ENCODE measurements around the gene RSPH10B2.
"Not testable (repeated sequence)": the region's sequence is repeated elsewhere in the genome, so short reads cannot be mapped to it uniquely, and the experiment has no call there.

The RSPH10B2 gene

DNA sequence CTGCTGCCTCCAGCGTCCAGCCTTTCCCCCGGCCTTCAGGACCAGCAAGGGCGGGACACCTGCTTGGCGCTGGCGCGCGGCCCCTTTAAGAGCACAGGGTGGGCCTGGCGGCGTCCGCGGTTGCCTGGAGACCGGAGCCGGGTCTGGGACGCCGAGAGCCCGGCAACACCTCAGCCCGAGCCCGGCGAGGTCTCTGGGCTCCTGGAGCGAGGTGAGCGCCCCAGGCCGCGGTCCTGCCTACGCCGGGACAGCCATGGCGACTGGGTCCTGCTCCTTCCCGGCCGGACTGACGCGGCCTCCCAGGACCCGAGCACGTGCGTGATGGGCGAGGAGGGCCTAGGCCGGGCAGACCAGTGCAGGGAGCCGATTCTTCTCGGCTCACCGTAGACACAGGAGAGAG, at the start of gene RSPH10B2:
Gene RSPH10B2 (plus strand): TSS at position 140 of the 400 bp plus-strand sequence. CDS start 3,575 bp downstream, outside the sequence.
- not testable (repeated sequence) for DNase-seq

DNA sequence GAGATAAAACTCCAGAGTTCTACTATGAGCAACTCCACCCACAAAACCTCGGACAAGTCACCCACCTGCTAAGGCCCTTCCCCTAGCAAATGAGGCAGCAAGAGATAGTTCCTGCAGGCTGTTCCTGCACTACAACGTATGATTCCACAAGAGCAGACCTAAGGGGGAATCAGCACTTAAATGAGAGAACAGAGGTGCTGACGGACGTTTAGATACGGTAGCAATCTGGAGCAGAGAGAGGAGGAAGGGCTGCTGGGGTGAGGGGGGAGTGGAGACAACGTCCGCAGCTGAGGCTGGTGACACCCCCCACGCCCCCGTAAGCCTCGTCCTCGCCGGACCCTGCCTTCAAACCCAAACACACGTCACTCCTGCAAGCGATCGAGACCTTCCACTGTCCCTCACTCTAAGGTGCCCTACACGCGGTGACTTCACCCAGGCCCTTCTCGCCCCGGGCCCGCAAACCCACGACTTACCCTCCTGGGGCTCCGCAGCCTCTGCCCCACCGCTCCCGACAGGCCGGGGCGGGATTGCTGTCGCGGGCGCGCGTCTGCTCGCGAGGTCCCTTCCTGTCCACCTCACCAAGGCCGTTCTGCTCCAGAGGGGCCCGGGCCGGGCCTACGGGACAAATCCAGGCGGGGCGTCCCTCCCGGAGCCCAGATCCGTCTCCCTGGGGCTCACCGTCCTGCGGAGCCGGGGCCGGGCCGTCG, 47.8 kb upstream of the RSPH10B2 start:
- no peak for DNase-seq

DNA sequence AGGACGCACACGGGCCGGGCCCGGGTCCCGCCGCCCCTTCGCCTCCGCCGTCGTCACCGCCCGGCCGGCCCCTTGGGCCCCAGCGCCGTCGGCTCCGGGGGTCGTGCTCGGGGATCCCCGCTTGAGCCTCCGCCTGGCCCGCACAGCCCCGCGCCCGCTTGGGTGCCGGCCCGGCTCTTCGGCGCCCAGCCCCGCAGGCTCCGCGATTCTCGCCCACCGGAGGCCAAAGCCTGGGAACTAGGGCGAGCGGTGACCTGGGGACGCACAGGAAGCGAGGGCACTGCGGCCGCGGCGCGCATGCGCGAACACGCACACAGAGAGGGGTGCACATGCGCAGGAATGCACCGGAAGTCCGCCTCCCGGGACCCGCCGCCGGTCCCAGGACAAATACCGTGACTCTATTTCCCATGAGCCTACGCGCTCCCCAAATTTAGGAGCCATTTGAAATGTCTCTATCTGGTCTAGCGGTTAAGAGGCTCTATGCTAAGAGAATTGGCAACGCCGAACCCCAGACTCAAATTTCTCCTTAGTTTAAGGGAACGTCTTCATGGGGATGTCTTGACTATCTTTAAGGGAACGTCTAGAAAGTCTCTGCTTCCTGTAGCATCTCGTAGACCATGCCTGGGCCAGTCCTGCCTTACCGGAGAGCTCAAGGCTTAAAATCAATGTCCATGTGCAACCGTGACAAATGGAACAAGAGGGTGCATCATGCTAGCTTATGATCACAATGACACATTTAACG, 47.1 kb upstream of the RSPH10B2 start, which contains the start of gene ZNF12:
Gene ZNF12 (minus strand): TSS at position 282 of the 742 bp plus-strand sequence. CDS start 1,774 bp downstream, outside the sequence.
- peak; percentile 89 to 97 for DNase-seq

DNA sequence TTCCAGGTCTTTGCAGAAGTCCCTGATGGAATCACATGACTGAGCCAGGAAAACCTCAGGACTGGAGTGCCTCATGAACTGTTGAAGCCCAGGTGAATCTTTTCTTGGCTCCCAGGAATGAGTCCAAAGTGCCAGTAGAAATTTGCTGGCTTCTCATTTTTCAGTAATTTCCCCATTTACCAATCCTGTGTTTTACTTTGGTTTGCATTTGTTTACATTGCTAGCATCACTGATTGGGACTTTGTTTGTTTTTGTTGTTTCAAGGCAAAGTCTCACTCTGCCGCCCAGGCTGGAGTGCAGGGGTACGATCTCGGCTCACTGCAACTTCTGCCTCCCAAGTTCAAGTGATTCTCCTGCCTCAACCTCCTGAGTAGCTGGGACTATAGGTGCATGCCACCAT, 45.6 kb upstream of the RSPH10B2 start:
- DNase-seq, result no peak

DNA sequence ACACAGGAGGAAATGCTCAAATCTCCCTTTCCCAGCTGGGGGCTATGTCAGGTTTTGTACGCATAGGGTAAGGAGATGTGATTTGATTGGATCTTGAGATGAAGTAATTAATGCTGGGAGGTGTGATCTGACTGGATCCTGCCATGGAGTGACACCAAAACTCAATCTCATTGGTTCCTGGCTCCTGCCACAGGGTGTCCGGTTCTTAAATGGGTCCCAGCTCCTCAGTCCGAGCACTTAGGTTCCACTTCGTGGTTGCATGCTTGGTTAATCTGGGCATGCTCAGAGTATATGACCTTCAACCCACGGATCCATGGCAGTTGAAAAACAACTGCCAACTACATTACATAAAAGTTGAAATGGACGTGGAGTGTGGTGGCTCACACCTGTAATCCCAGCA, 44.1 kb upstream of the RSPH10B2 start:
- peak in 1 of 2 experiments; percentile 13 for DNase-seq

DNA sequence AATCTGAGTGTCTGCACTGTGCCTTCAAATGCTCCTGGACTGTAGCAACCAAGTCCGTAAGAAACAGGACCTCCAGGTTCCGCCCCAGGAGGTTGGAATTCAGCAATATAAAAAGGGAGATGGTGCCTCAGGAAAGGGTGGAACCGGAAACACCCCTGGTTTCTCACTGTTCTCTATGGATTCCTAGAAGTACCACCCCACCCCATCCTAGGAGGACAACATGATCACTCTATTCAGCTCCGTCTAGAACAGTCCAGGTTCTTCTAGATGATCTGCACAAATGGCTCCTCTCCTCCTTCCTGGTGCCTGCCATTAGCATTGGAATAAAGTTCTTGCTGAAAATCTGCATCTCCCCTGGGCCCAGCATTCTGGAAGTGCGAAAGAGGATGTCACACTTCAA, 39.5 kb upstream of the RSPH10B2 start:
- no peak for DNase-seq

DNA sequence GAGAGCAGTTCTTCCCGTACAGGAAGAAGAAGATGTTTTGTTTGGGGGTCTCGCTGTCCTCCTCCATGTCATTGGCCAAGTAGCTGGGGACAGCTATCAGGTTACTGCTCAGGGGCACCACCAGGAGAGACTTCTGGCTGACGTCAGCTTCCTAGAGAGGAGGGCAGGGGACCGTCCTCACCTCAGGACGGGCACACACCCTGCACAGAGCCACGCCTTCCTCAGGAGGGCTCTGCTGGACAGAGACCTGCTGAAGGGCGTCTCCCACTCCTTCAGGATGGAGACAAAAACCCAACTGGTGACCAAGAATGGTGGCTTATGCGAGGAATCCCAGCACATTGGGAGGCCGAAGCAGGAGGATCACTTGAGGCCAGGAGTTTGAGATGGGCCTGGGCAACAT, 38.0 kb upstream of the RSPH10B2 start:
- DNase-seq, result not testable (repeated sequence)

DNA sequence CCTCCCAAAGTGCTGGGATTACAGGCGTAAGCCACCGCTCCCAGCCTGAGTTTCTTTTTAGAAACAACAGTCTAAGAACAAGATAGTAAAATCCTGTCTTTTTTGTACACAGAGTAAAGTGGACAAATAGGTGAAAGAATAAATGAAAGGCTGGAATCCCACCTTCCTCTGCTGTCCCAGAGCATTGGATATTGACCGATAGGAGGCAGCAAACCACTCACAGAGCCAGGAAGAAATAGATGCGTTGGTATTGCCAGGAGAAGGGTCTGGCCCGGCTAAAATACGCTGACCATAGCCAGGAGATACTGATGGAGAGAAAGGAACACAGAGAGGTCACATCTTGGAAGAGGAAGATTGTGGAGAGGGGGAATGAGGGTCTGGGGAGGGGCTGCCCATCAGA, 35.8 kb upstream of the RSPH10B2 start:
- DNase-seq, result no peak

DNA sequence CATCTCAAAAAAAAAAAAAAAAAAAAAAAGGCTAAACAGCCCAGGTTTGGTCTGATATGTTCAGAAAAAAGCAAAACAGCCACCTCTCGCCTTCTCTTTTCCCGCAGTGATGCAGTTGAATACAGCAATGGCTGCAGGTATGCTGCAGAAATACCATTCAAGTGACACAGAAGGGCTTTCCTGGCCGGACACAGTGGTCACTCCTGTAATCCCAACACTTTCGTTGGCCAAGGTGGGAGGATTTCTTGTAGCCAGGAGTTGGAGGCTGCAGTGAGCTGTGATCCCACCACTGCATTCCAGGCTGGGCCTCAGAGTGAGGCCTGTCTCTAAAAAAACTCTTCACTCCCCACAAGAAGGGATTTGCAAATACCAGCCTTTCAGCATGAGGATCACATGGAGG, 29.6 kb upstream of the RSPH10B2 start:
- DNase-seq, result not testable (repeated sequence)

DNA sequence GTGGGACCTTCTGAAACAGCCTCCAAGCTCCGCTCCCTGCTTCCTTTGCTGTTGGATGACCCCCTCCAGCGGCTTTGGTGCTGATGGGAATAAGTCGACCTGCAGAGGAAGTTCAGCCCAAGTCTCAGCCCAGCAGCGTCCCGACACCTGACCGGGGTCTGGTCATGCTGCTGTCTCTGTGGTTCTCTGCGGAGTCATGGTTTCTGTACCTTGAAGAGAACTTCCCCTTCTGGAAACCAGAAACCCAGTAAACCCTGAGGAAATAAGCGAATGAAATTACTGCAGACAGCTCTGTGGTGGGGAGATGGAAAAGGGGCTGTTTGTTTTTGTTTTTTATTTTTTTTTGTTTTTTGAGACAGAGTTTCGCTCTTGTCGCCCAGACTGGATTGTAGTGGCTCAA, 28.9 kb upstream of the RSPH10B2 start:
- no peak for DNase-seq

DNA sequence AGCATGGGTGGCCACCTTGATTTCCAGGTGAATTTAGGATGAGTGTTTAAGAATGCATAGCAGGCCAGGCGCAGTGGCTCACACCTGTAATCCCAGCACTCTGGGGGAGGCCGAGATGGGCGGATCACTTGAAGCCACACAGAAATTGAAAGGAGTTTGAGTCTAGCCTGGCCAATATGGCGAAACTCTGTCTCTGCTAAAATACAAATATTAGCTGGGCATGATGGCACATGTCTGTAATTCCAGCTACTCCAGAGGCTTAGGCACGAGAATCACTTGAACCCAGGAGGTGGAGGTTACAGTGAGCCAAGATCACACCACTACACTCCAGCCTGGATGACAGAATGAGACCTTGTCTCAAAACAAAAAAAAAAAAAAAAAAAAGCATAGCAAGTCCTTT, 27.6 kb upstream of the RSPH10B2 start:
- DNase-seq, result not testable (repeated sequence)

DNA sequence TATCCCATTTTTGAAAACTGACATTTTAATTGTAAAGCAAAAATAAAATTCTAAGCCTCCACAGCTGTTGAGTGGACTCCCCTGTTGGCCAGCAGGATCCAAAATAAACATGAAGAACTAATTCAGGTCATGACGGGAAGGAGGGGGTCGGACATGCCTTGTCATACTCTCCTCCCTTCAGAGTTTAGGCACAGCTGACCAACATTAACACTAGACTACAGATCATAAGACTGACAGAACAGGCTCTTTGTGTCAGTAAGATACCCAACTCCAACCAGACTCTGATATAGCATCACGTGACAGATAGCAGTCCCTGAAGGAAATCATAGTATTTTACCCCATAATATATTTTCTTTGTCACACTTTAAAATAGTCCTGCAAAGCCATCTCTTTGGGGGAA, 26.2 kb upstream of the RSPH10B2 start:
- DNase-seq, result no peak

DNA sequence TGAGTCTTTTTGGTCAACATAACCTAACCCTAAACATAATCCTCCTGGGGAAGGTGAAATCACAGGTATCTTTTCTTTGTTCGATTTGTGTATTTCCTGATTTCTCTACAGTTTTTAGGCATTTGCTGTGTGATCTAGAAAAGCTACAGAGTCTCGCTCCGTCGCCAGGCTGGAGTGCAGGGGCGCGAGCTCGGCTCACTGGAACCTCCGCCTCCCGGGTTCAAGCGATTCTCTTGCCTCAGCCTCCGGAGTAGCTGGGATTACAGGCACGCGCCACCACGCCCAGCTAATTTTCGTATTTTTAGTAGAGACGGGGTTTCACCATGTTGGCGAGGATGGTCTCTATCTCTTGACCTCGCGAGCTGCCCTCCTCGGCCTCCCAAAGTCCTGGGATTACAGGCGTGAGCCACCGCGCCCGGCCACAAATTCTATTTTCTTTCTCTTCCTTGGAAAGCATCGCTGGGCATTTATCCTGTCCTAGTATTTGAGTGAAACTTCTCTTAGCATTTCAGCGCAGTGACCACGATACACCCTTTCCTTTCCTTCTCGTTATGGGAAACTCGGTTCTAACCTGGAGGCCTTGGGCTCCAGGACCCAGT, 24.9 kb upstream of the RSPH10B2 start:
- DNase-seq, result not testable (repeated sequence)

DNA sequence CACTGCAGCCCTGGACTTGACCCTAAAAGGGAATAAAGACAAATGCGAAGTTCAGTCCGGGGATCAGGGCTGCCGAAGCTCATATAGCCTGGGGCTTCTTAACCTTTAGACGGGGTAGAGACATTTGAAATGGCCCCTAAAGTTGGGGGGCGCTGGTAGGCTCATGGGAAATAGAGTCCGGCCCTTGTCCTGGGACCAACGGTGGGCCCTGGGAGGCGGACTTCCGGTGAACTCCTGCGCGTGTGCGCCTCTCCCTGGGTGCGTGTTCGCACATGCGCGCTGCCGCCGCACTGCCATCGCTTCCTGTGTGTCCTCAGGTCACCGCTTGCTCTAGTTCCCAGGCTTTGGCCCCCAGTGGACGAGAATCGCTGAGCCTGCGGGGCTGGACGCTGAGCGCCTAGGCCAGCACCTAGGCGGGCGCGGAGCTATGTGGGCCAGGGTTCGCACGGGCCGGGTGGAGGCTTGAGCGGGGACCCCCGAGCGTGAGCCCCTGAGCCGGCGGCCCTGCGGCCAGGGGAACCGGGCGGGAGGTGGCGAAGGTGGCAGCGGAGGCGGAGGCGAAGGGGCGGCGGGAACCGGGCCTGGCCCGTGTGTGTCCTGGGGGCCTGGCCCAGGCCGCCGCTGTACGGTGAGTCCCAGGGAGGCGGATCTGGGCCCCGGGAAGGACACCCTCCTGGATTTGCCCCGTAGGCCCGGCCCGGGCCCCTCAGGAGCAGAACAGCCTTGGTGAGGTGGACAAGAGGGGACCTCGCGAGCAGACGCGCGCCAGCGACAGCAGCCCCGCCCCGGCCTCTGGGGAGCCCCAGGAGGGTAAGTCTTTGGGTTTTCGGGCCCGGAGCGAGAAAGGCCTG, 24.2 kb upstream of the RSPH10B2 start:
- peak; percentile 72 to 90 for DNase-seq

DNA sequence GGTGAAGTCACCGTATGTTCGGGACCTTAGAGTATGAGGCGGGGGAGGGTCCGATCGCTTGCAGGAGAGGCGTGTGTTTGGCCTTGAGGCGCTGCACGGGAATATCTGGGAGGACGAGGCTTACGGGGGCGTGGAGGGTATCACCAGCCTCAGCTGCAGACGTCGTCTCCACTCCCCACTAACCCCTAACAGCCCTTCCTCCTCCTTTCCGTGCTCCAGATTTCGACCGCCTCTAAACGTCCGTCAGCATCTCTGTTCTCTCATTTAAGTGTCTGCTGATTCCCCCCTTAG, 23.6 kb upstream of the RSPH10B2 start:
- no peak for DNase-seq

DNA sequence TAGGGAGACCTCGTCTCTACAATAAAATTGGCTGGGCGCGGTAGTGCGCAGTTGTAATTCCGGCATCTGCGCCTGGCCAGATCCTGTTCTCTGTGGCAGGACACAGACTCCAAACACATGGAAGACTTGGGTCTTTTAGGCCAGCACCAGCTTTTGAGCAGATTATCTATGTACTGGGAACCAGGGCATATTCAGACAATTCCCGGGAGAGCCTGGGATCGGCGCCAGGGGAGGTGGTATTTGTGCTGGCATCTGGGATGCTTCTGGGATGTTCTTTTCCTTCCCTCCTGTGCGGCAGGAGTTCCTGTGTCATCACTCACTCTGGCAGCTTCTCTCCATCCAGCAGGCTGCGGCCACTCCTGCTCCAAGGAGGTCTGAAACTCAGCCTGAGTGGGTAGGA, 15.5 kb upstream of the RSPH10B2 start:
- DNase-seq, result not testable (repeated sequence)

DNA sequence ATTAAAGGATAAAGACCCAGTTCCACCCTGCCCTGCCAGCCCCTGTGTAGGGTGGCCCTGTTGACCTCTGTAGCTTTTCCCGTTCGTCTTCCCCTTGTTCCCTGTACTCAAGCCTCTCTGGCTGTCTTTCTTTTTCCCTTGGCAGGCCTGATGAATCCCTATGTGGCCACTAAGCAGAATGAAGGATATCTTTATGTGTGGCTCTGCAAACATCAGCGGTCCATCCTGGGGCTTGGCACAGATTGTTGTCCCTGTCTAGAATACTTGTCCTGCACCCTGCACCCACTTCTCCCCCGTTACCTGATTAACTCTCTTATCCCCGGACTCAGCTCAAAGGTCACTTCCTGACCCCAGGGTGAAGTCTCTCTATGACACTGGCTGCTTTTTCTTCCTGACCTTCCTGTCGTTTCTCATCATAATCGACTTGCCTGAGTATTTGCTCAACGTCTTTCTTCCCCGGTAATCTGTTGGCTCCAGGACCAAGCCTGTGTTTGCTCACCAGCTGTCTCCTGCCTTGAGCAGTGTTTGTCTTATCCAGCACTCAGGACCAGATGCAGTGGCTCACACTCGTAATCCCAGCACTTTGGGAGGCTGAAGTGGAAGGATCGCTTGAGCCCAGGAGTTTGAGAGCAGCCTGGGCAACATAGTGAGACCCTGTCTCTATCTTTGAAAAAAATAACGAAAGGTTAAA, 9.3 kb upstream of the RSPH10B2 start:
- not testable (repeated sequence) for DNase-seq

DNA sequence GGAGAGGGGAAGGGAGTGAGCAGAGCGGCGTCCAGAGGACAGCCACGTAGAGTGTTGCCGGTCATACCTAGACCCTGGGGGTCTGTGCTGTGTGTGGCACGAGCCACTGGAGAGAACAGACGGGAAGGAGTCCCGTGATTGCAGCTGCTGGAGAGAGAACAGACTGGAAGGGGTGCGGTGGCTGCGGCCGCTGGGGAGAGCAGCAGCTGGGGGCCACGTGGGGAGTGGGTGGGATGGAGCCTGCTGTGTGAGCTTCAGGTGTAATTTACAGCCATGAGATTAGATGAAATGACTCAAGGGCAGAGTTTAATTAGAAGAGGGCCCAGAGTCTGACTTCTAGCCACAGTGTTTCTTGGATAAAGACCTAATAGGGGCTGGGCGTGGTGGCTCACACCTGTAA, 4.6 kb upstream of the RSPH10B2 start:
- DNase-seq, result not testable (repeated sequence)

DNA sequence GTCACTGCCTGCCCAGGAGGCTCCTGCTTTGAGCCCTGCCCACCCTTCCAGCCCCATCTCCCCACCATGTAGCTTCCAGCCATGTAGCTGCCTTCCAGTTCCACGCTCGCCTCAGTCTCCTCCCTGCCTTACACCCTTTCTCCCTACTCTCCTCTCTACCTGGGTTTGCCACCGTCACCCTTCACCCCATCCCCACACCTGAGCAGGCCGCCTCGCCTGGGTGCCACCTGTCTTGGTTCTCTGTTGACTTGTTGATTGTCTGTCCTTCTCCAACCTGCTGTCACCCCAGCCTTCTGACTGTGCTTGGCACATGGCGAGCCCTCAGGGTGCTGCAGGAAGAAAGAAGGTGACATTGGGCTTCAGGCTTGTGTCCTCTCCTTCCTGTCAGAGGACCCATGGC, 3.7 kb upstream of the RSPH10B2 start:
- not testable (repeated sequence) for DNase-seq

DNA sequence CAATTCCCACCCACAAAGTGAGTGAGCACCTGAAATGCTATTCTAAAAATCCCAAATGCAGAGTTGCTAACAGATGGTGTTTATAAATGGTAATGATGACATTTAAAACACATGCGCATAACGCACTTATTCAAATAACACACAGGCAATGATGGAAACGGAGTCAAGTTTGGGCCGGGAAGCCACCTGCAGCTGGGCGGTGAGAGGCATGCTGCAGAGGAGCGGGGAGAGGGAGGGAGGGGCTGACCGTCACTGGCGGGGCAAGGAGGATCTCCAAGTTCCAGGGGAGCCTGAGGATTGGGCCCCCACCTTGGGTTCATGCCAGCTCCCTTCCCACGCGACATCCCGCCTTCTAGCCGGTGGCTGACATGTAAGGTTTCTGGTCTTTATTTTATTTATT, 7.3 kb downstream of the RSPH10B2 start:
- not testable (repeated sequence) for DNase-seq

DNA sequence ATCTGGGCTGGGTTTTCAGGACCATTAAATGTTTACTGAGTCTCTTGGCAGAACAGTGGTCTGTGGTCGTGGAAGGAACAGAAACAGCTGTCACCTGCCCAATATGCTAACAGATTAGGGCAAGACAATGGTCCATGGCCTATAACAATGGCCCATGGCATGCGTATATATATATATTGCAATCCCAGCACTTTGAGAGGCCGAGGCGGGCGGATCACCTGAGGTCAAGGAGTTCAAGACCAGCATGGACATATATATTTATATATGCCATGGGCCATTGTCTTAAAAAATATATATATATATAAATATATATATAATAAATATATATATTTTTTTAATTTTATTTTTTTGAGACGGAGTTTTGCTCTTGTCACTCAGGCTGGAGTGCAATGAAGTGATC, 27.7 kb downstream of the RSPH10B2 start:
- DNase-seq, result not testable (repeated sequence)

DNA sequence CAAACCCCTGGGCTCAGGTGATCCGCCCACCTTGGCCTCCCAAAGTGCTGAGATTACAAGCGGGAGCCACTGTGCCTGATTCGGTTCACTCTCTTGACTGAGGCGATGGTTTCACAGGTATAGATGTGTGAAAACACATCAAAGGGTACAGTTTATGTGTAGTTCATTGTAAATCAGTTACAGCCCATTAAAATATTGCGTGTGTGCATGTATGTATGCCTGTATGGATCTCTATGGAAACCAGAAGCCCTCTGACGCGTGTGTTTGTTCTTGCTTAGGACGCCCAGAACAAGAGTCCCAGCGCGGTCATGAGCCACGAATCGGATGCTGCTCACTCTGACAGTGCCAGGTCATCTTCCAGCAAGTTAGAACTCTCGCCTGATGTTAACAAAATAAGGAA, 35.5 kb downstream of the RSPH10B2 start:
- DNase-seq, result not testable (repeated sequence)

Measured in NCI-H446 (cell line).